IMR-90 (cell line): ENCODE measurements around the gene KPTN. TPM values are rescaled to one million over a fixed set of nuclear protein-coding genes. Genes with fewer than 3 reads are reported as not detected.

Experiments used
- ATAC-seq: fragments of 200-7000 bp; cut with Tn5 transposase; 2 replicates; pipeline ENCODE4 v1.9.1; 2020; ENCODE audit warnings: low read depth, mild to moderate bottlenecking, moderate library complexity
- BruUV-seq: library from RNA; stranded (reverse); fragments of 400-500 nt; replicated peaks from 2 replicates; lab custom pipeline; 2021; lab: Mats Ljungman, UMichigan
- CTCF ChIA-PET: fragments of 300-600 bp; formaldehyde crosslinking; extraction: SDS; loops from one replicate; lab custom pipeline; 2021; ENCODE audit warnings: antibody characterized with exemption; lab: Yijun Ruan, JAX
- POLR2A ChIA-PET: fragments of 300-600 bp; sonication (Branson Sonifier 250); formaldehyde crosslinking; loops from one replicate; lab custom pipeline; 2022; ENCODE audit warnings: antibody characterized with exemption; ENCODE audit not compliant: unreplicated experiment; lab: Charles Lee
- DNase-seq: peaks from one replicate; pipeline ENCODE4 v3.0.0; 2013
- H2AFZ ChIP-seq: replicated peaks from 2 replicates; pipeline ENCODE3; 2013; ENCODE audit warnings: low read length, mild to moderate bottlenecking; ENCODE audit not compliant: poor library complexity
- H2AK5ac ChIP-seq: 2 replicates; pipeline ENCODE4 v1.6.1; 2013; ENCODE audit warnings: low read depth, low read length, inconsistent platforms
- H2AK9ac ChIP-seq: replicated peaks from 2 replicates; pipeline ENCODE3; 2013; ENCODE audit warnings: mild to moderate bottlenecking, low read depth, low read length, moderate library complexity; ENCODE audit not compliant: poor library complexity
- H2BK120ac ChIP-seq: 2 replicates; pipeline ENCODE4 v1.6.1; 2013; ENCODE audit warnings: low read depth, low read length, inconsistent platforms
- H2BK15ac ChIP-seq: 3 replicates; pipeline ENCODE4 v1.6.1; 2013; ENCODE audit warnings: low read depth, low read length, inconsistent platforms
- H2BK20ac ChIP-seq: 2 replicates; pipeline ENCODE4 v1.6.1; 2013; ENCODE audit warnings: low read depth, mild to moderate bottlenecking, inconsistent platforms, low read length, moderate library complexity
- H2BK5ac ChIP-seq: 2 replicates; pipeline ENCODE4 v1.6.1; 2013; ENCODE audit warnings: mild to moderate bottlenecking, low read depth, low read length, inconsistent platforms; ENCODE audit not compliant: poor library complexity, severe bottlenecking
- H3K14ac ChIP-seq: replicated peaks from 2 replicates; pipeline ENCODE4 v1.6.1; 2013; ENCODE audit warnings: low read depth, low read length, inconsistent platforms
- H3K18ac ChIP-seq: 2 replicates; pipeline ENCODE4 v1.6.1; 2013; ENCODE audit warnings: low read depth, low read length, control low read depth
- H3K23ac ChIP-seq: 2 replicates; pipeline ENCODE4 v1.6.1; 2013; ENCODE audit warnings: low read depth, low read length, inconsistent platforms
- H3K27ac ChIP-seq: 2 replicates; pipeline ENCODE4 v1.5.1; 2013; ENCODE audit warnings: mild to moderate bottlenecking, control low read depth, low read length; ENCODE audit not compliant: insufficient read depth
- H3K27me3 ChIP-seq: 2 replicates; pipeline ENCODE4 v1.6.1; 2013; ENCODE audit warnings: low read length; ENCODE audit not compliant: control insufficient read depth, insufficient read depth
- H3K36me3 ChIP-seq: 2 replicates; pipeline ENCODE4 v1.6.1; 2013; ENCODE audit warnings: low read length, mixed read lengths; ENCODE audit not compliant: control insufficient read depth, insufficient read depth
- H3K4ac ChIP-seq: 2 replicates; pipeline ENCODE4 v1.6.1; 2013; ENCODE audit warnings: low read depth, low read length, inconsistent platforms
- H3K4me1 ChIP-seq: 2 replicates; pipeline ENCODE4 v1.6.1; 2013; ENCODE audit warnings: low read length, mixed read lengths; ENCODE audit not compliant: control insufficient read depth, insufficient read depth
- H3K4me2 ChIP-seq: 2 replicates; pipeline ENCODE4 v1.6.1; 2013; ENCODE audit warnings: low read depth, mild to moderate bottlenecking, control low read depth, low read length, moderate library complexity
- H3K4me3 ChIP-seq: 2 replicates; pipeline ENCODE4 v1.5.1; 2013; ENCODE audit warnings: low read depth, mild to moderate bottlenecking, control low read depth, low read length, moderate library complexity; ENCODE audit not compliant: insufficient read depth
- H3K56ac ChIP-seq: 2 replicates; pipeline ENCODE4 v1.6.1; 2013; ENCODE audit warnings: low read length, inconsistent platforms; ENCODE audit not compliant: insufficient read depth; ENCODE audit errors: extremely low read depth
- H3K79me1 ChIP-seq, 2 experiments: 2 replicates each; pipeline ENCODE4 v1.6.1; 2013; ENCODE audit warnings: low read length in 2 of 2, inconsistent platforms in 1 of 2, low read depth in 1 of 2
- H3K9ac ChIP-seq: 2 replicates; pipeline ENCODE4 v1.6.1; 2013; ENCODE audit warnings: low read depth, low read length, control low read depth
- H3K9me1 ChIP-seq: 2 replicates; pipeline ENCODE4 v1.6.1; 2013; ENCODE audit warnings: low read length, inconsistent platforms; ENCODE audit not compliant: insufficient read depth
- H3K9me3 ChIP-seq: 2 replicates; pipeline ENCODE4 v1.6.1; 2013; ENCODE audit warnings: low read length; ENCODE audit not compliant: control insufficient read depth, insufficient read depth
- H4K20me1 ChIP-seq: 2 replicates; pipeline ENCODE4 v1.6.1; 2013; ENCODE audit warnings: low read length, inconsistent platforms; ENCODE audit not compliant: insufficient read depth
- H4K5ac ChIP-seq: 2 replicates; pipeline ENCODE4 v1.6.1; 2013; ENCODE audit warnings: mild to moderate bottlenecking, low read depth, low read length, control low read depth
- H4K8ac ChIP-seq, 2 experiments: 2 replicates each; pipeline ENCODE4 v1.6.1; 2013; ENCODE audit warnings: low read depth in 2 of 2, low read length in 2 of 2, control low read depth in 1 of 2, inconsistent platforms in 1 of 2
- H4K91ac ChIP-seq: 2 replicates; pipeline ENCODE4 v1.6.1; 2013; ENCODE audit warnings: low read depth, low read length, inconsistent platforms; ENCODE audit not compliant: insufficient read depth
- CEBPB ChIP-seq: IDR thresholded peaks from 2 replicates; pipeline ENCODE4 v1.6.1; 2012; ENCODE audit warnings: low read depth, low read length, improper control_type of control experiment
- MAFK ChIP-seq: IDR thresholded peaks from 2 replicates; pipeline ENCODE4 v1.6.1; 2012; ENCODE audit warnings: low read depth, low read length, improper control_type of control experiment
- RFX5 ChIP-seq: IDR thresholded peaks from 2 replicates; pipeline ENCODE4 v1.8.0; 2012; ENCODE audit warnings: low read depth, mild to moderate bottlenecking, low read length, moderate library complexity
- WGBS, 2 experiments: methylation state at CpG; one replicate each; pipeline versions ENCODE4 v1.1.5 to v1.1.7; 2013; ENCODE audit warnings: missing lambda C conversion rate in 2 of 2; ENCODE audit not compliant: insufficient read length in 1 of 2; ENCODE audit errors: extremely low coverage in 2 of 2; 5-methylcytosine and 5-hydroxymethylcytosine counted together
- dilution Hi-C: fragments of 300-500 bp; cut with HindIII; formaldehyde crosslinking; loops from one replicate; pipeline ENCODE4 v1.14.3; 2018; ENCODE audit warnings: low sequenced_read_pairs; ENCODE audit not compliant: unreplicated experiment
- in situ Hi-C: fragments of 300-500 bp; cut with MboI; formaldehyde crosslinking; loops from 3 replicates; pipeline ENCODE4 v1.14.3; 2019; ENCODE audit warnings: low sequenced_read_pairs, inconsistent platforms, mixed read lengths
- intact Hi-C: fragments of 100-400 bp; cut with micrococcal nuclease; formaldehyde crosslinking; loops from 2 replicates; pipeline ENCODE4 v1.10.0; 2022
- polyA plus RNA-seq, 3 experiments: library from polyadenylated mRNA; depleted of rRNA; stranded (reverse); fragments of >200 nt; gene quantifications; 2 replicates each; pipeline ENCODE4 v1.2.3, GENCODE V29; 2012; ENCODE audit warnings: low replicate concordance in 1 of 3
- total RNA-seq: library from RNA; depleted of rRNA; stranded (reverse); fragments of >200 nt; gene quantifications from 2 replicates; pipeline ENCODE4 v1.2.3, GENCODE V29; 2012

KPTN gene
- total and polyA plus RNA-seq, 2 of the 4 experiments (the other 2 are of a cell fraction) = 4.1 to 15.4 TPM

DNA sequence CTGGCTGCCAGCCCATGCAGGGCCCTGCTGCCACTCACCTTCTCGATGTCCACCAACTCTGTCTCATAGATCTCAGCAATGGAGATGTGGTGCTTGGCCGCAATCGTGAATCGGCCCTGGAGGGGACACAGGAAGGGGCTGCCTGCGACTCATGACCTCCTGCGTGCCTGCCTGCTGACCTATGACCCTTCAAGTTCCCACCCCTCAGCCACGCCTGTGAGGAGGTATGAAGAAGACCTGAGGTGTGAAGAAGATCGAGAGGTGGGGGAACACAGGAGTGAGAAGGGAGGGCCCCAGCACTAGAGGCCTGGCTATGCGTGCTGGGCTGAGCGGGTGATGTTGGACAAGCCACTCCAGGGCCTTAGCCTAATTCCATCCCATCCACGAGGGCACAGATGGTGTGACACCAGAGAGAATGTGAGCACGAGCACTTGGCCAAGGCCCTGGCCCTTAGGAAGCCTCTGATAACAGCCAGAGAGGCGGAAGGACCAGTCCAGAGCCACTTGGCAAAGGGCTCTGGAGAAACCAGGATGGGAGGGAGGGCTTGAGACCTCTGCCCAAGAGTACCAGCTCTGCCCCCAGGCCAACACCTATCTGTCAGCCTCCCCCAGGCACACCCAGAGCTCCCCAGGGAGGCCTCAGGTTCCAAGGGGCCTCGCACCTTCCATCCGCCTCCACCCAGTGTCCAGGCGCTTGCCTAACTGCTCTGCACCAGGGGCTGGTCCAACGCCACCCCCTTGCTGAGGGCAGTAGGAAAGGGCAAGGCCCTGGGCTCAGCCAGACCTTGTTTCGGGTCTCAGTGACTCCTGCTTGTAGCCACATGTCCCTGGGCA, 9.6 kb upstream of the KPTN start:
- no peak overlapping the region for H3K9ac ChIP-seq
- no peak for DNase-seq
- peaks cover 8% of the 10 kb centered on the region; the same call in 1 of the 2 replicates for H3K9me1 ChIP-seq
- H2BK20ac ChIP-seq = no peak overlapping the region
- H2BK5ac ChIP-seq = no peak overlapping the region
- no peaks in the 10 kb centered on the region for H3K27me3 ChIP-seq
- H3K56ac ChIP-seq = no peak overlapping the region
- no peak overlapping the region for H3K14ac ChIP-seq
- 95% methylated on average over 4 of the region's 18 CpGs; no CpG with 5 or more reads in 1 of the 2 experiments for WGBS, 2 experiments
- no peak for ATAC-seq
- H2BK15ac ChIP-seq = no peak overlapping the region
- no peaks in the 10 kb centered on the region for H3K4me1 ChIP-seq
- peaks cover 15% of the 10 kb centered on the region for H4K20me1 ChIP-seq
- peaks cover 0 to 9% of the 10 kb centered on the region in 2 experiments; a peak in 2 of 4 replicates for H3K79me1 ChIP-seq
- no peak overlapping the region for H3K4ac ChIP-seq
- no peak overlapping the region for H3K23ac ChIP-seq
- in situ Hi-C loops (no loop called here), intact Hi-C loops (no loop called here), dilution Hi-C loops (no loop called here)
- H2AK5ac ChIP-seq = no peak overlapping the region
- H3K4me2 ChIP-seq = no peak overlapping the region
- no peak overlapping the region for H2AFZ ChIP-seq
- H4K5ac ChIP-seq = no peak overlapping the region
- ChIA-PET POLR2A (no interaction called here), CTCF (no interaction called here)
- no peak overlapping the region for H2BK120ac ChIP-seq
- no peak overlapping the region for H3K27ac ChIP-seq
- no peak overlapping the region for H2AK9ac ChIP-seq
- no peak overlapping the region for H3K4me3 ChIP-seq
- no TSS peak for BruUV-seq
- no peaks in the 10 kb centered on the region for H3K9me3 ChIP-seq
- H4K8ac ChIP-seq = no peak overlapping the region
- H3K18ac ChIP-seq = no peak overlapping the region
- peaks cover 58% of the 10 kb centered on the region for H3K36me3 ChIP-seq
- H4K91ac ChIP-seq = no peak overlapping the region
- TF ChIP-seq MAFK (no peak), CEBPB (no peak), RFX5 (no peak)
